Lower lobe of right lung (tissue), 2 donors: ENCODE data around the gene SAMD5. TPM values are rescaled to one million over a fixed set of nuclear protein-coding genes. Genes with fewer than 3 reads are reported as not detected.

Experiments used
- ATAC-seq, 2 donors: fragments of 200-7000 bp; cut with Tn5 transposase; one replicate each; pipeline ENCODE4 v1.9.1; 2020 to 2022; ENCODE audit warnings: mild to moderate bottlenecking in 2 of 2, moderate library complexity in 2 of 2
- DNase-seq: peaks from one replicate; pipeline ENCODE4 v3.0.0-alpha.2; 2020
- H3K27ac ChIP-seq: fragments of 200-600 bp; one replicate; pipeline ENCODE4 v1.8.0; 2022
- H3K27me3 ChIP-seq: fragments of 200-600 bp; one replicate; pipeline ENCODE4 v1.8.0; 2022; ENCODE audit warnings: low read depth
- H3K36me3 ChIP-seq: fragments of 200-600 bp; one replicate; pipeline ENCODE4 v1.8.0; 2022; ENCODE audit warnings: mild to moderate bottlenecking
- H3K4me1 ChIP-seq: fragments of 200-600 bp; one replicate; pipeline ENCODE4 v1.8.0; 2022
- H3K4me3 ChIP-seq: fragments of 200-600 bp; one replicate; pipeline ENCODE4 v1.8.0; 2022; ENCODE audit warnings: mild to moderate bottlenecking
- H3K9me3 ChIP-seq: fragments of 200-600 bp; one replicate; pipeline ENCODE4 v1.8.0; 2022
- CTCF ChIP-seq: fragments of 200-600 bp; IDR thresholded peaks from one replicate; pipeline ENCODE4 v1.8.0; 2022; ENCODE audit warnings: antibody characterized with exemption, mild to moderate bottlenecking
- intact Hi-C: fragments of 100-400 bp; cut with DNase I; formaldehyde crosslinking; loops from one replicate; pipeline ENCODE4 v1.11.0; 2022
- total RNA-seq: library from RNA; stranded (reverse); fragmentation: NEBNext Ultra II Directional; extraction: Animal tissue kit (Norgen Biotek cat#: 25700); gene quantifications from one replicate; pipeline ENCODE4 v1.2.1, GENCODE V29; 2021
- donor health status: DM: no; HTN: yes; CAD: no; lungs with severe emphysema.

SAMD5 gene
- total RNA-seq, 1 donor from 2014 or later, result 8.7 TPM

DNA sequence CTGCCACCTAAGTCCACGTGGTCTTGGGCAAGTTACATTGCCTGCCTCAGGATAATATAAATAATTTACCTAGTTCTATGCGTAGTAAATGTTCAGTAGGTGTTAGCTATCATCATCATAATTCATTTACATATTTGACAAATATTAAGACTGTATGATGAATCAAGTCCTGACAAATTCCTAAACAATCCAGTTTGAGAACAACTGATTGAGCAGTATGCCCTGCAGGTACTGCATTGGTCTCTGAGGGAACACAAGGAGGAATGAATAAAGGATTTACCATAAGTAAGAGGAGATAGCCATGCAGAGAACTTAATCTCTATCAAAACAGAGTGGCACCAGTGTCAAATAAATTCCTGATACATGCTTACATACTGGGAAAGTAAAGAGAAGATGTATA lies 70.4 kb downstream of the SAMD5 start:
- DNase-seq, result no peak
- intact Hi-C loops, result no loop called here

DNA sequence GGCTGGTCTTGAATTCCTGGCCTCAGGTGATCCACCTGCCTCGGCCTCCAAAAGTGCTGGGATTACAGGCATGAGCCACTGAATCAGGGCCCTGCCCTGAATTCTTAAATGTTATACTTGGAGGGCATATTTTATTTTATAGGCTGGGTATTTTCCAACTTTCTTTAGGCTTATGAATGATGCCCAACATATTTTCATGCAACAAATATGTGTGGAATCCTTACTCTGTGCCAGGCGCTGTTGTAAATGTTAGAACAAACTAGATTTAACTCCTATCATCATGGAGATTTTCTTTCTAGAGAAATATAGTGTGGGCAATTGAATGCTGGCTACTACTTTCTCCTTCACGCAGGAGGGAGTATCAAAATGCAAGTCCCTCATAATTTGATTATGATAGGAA lies 71.2 kb downstream of the SAMD5 start:
- no peak for TF ChIP-seq CTCF
- intact Hi-C loops, result no loop called here
- ATAC-seq, result no peak
- no peaks in the 10 kb centered on the region for H3K36me3 ChIP-seq
- H3K27ac ChIP-seq, result no peak overlapping the region
- H3K27me3 ChIP-seq, result no peaks in the 10 kb centered on the region
- H3K4me3 ChIP-seq, result no peak overlapping the region
- H3K9me3 ChIP-seq, result no peaks in the 10 kb centered on the region
- no peaks in the 10 kb centered on the region for H3K4me1 ChIP-seq
- no peak for DNase-seq

More for the DNA sequence above, 70.4 kb downstream of the SAMD5 start:
- no peaks in the 10 kb centered on the region for H3K4me1 ChIP-seq
- ATAC-seq, result no peak
- H3K4me3 ChIP-seq, result no peak overlapping the region
- no peak for TF ChIP-seq CTCF
- H3K9me3 ChIP-seq, result no peaks in the 10 kb centered on the region
- H3K27ac ChIP-seq, result no peak overlapping the region
- no peaks in the 10 kb centered on the region for H3K27me3 ChIP-seq
- H3K36me3 ChIP-seq, result no peaks in the 10 kb centered on the region

- H3K4me1 ChIP-seq, result no peaks in the 10 kb centered on the region
- DNase-seq, result no peak
- no peaks in the 10 kb centered on the region for H3K9me3 ChIP-seq
- no peaks in the 10 kb centered on the region for H3K36me3 ChIP-seq
- H3K27me3 ChIP-seq, result no peaks in the 10 kb centered on the region
- no peak overlapping the region for H3K4me3 ChIP-seq
- ATAC-seq, result no peak
- no peak for TF ChIP-seq CTCF
- H3K27ac ChIP-seq, result no peak overlapping the region
- intact Hi-C loops, result no loop called here
These were observed 74.5 kb downstream of the SAMD5 start for GRCh38 chr6:147582991-147583390.

DNA sequence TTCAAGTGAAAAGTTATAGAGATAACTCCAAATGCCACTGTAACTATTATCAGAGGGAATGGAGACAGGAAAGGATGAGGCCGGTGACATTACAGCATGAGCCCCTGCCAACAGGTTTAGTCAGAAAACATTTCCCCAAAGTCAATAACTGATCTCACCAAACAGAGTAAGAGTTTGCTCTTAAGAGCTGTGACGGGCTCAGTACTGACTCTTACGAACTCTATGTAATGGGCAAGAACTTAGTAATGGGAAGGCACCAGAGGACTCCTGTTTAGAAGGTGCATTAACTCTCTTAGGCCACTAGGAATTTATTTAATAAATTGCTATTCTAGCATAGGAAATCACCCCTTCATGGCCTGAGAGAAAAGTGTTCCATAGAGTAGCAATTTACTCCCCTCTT lies 76.8 kb downstream of the SAMD5 start:
- ATAC-seq, result no peak
- no peaks in the 10 kb centered on the region for H3K9me3 ChIP-seq
- no peak overlapping the region for H3K27ac ChIP-seq
- no peak for DNase-seq
- H3K36me3 ChIP-seq, result no peaks in the 10 kb centered on the region
- no peaks in the 10 kb centered on the region for H3K27me3 ChIP-seq
- H3K4me3 ChIP-seq, result no peak overlapping the region
- no peaks in the 10 kb centered on the region for H3K4me1 ChIP-seq
- intact Hi-C loops, result no loop called here
- no peak for TF ChIP-seq CTCF

GRCh38 chr6:147586044-147586443 lies 77.6 kb downstream of the SAMD5 start:
- H3K4me1 ChIP-seq, result no peaks in the 10 kb centered on the region
- intact Hi-C loops, result no loop called here
- no peak overlapping the region for H3K27ac ChIP-seq
- TF ChIP-seq CTCF, result no peak
- no peak overlapping the region for H3K4me3 ChIP-seq
- H3K36me3 ChIP-seq, result no peaks in the 10 kb centered on the region
- H3K9me3 ChIP-seq, result no peaks in the 10 kb centered on the region
- ATAC-seq (no peak), DNase-seq (no peak)
- no peaks in the 10 kb centered on the region for H3K27me3 ChIP-seq

- TF ChIP-seq CTCF, result no peak
- Histone ChIP-seq H3K4me3 (no peak overlapping the region), H3K36me3 (no peaks in the 10 kb centered on the region), H3K9me3 (no peaks in the 10 kb centered on the region), H3K4me1 (no peaks in the 10 kb centered on the region), H3K27me3 (no peaks in the 10 kb centered on the region), H3K27ac (no peak overlapping the region)
- ATAC-seq (no peak), DNase-seq (no peak)
- intact Hi-C loops, result no loop called here
These were observed 79.4 kb downstream of the SAMD5 start for GRCh38 chr6:147587907-147588306.
